Keratinocyte (primary cell): Measurements from ENCODE around the gene HLA-F. TPM values are rescaled to one million over a fixed set of nuclear protein-coding genes. Genes with fewer than 3 reads are reported as not detected.
A peak's percentile ranks its signal among the peaks of the same experiment; 100 is the strongest.

Experiments
- DNase-seq: peaks from one replicate; pipeline ENCODE4 v3.0.0-alpha.2; 2011; ENCODE audit warnings: low read depth, missing footprints, low spot score
- FAIRE-seq: peaks from 2 replicates; lab custom pipeline; 2011; peaks lifted over from hg19 to GRCh38; lab: Jason Lieb, UNC
- H2AFZ ChIP-seq: 2 replicates; pipeline ENCODE4 v1.6.0; 2012; ENCODE audit warnings: low read length, control low read depth, inconsistent platforms; ENCODE audit not compliant: control insufficient read depth
- H3K27ac ChIP-seq: 2 replicates; pipeline ENCODE4 v1.5.1; 2011; ENCODE audit warnings: low read length; ENCODE audit not compliant: control insufficient read depth, insufficient read depth
- H3K27me3 ChIP-seq: 3 replicates; pipeline ENCODE4 v1.6.0; 2011; ENCODE audit warnings: low read length; ENCODE audit not compliant: control insufficient read depth, insufficient read depth; ENCODE audit errors: extremely low read depth
- H3K36me3 ChIP-seq, 2 experiments: 2 replicates in 1 of 2; 3 replicates in 1 of 2; pipeline ENCODE4 v1.5.1; 2011; ENCODE audit warnings: low read length in 2 of 2, mild to moderate bottlenecking in 1 of 2; ENCODE audit not compliant: control insufficient read depth in 2 of 2, insufficient read depth in 2 of 2; ENCODE audit errors: extremely low read depth in 1 of 2
- H3K4me1 ChIP-seq: 3 replicates; pipeline ENCODE4 v1.5.1; 2011; ENCODE audit warnings: low read length; ENCODE audit not compliant: control insufficient read depth, insufficient read depth; ENCODE audit errors: extremely low read depth
- H3K4me2 ChIP-seq: 3 replicates; pipeline ENCODE4 v1.6.0; 2011; ENCODE audit warnings: low read depth, low read length; ENCODE audit not compliant: control insufficient read depth, insufficient read depth; ENCODE audit errors: extremely low read depth
- H3K4me3 ChIP-seq, 3 experiments: fragments of 200-600 bp in 1 of 3; sonication (generic) in 1 of 3; 2 replicates in 2 of 3; 3 replicates in 1 of 3; pipeline ENCODE4 v1.5.1; 2011 to 2016; ENCODE audit warnings: low read length in 3 of 3, mild to moderate bottlenecking in 3 of 3, control low read depth in 2 of 3, inconsistent platforms in 1 of 3, low read depth in 1 of 3, mixed read lengths in 1 of 3, mixed run types in 1 of 3, moderate library complexity in 1 of 3; ENCODE audit not compliant: control insufficient read depth in 2 of 3, insufficient read depth in 2 of 3; ENCODE audit errors: extremely low read depth in 1 of 3
- H3K79me2 ChIP-seq: 2 replicates; pipeline ENCODE4 v1.6.0; 2012; ENCODE audit warnings: low read length; ENCODE audit not compliant: control insufficient read depth, insufficient read depth
- H3K9ac ChIP-seq: 3 replicates; pipeline ENCODE4 v1.6.0; 2011; ENCODE audit warnings: low read length; ENCODE audit not compliant: control insufficient read depth, insufficient read depth; ENCODE audit errors: extremely low read depth
- H3K9me1 ChIP-seq: 3 replicates; pipeline ENCODE4 v1.6.0; 2011; ENCODE audit warnings: low read length; ENCODE audit not compliant: control insufficient read depth, insufficient read depth; ENCODE audit errors: extremely low read depth
- H3K9me3 ChIP-seq: 2 replicates; pipeline ENCODE4 v1.5.1; 2012; ENCODE audit warnings: low read depth, low read length; ENCODE audit not compliant: control insufficient read depth
- H4K20me1 ChIP-seq: 3 replicates; pipeline ENCODE4 v1.6.0; 2011; ENCODE audit warnings: low read length; ENCODE audit not compliant: control insufficient read depth, insufficient read depth; ENCODE audit errors: extremely low read depth
- CTCF ChIP-seq, 3 experiments: IDR thresholded peaks in 1 of 3; conservative IDR thresholded peaks in 1 of 3; optimal IDR thresholded peaks in 1 of 3; 2 replicates in 2 of 3; 3 replicates in 1 of 3; pipeline versions ENCODE3 to v1.5.1; 2011; ENCODE audit warnings: low read length in 3 of 3, mild to moderate bottlenecking in 3 of 3, moderate library complexity in 2 of 3, control low read depth in 1 of 3, inconsistent platforms in 1 of 3; ENCODE audit not compliant: insufficient read depth in 2 of 3; ENCODE audit errors: extremely low read depth in 1 of 3
- EZH2 ChIP-seq: IDR thresholded peaks from one replicate; pipeline ENCODE4 v1.6.1; 2012; ENCODE audit warnings: inconsistent platforms, mild to moderate bottlenecking, low read length, moderate library complexity
- dilution Hi-C: fragments of 300-500 bp; cut with MboI; formaldehyde crosslinking; loops from one replicate; pipeline ENCODE4 v1.7.0; 2020; ENCODE audit warnings: low sequenced_read_pairs; ENCODE audit not compliant: extremely low pct_ligation_motif_present
- polyA plus RNA-seq, 5 experiments: library from polyadenylated mRNA; depleted of rRNA in 3 of 5; stranded (reverse) in 3 of 5; stranded (forward) in 1 of 5; unstranded in 1 of 5; fragments of >200 nt; gene quantifications; 1 replicate in 1 of 5; 2 replicates in 3 of 5; 3 replicates in 1 of 5; pipeline versions ENCODE4 v1.2.1 to v1.2.3, GENCODE V29; 2011 to 2012; ENCODE audit warnings: missing spikeins in 2 of 5, low read depth in 1 of 5, low replicate concordance in 1 of 5

The HLA-F gene
- polyA plus RNA-seq, 1 donor (not counting 4 experiments of a cell fraction or from before 2014, with no cell fraction given), result 36.2 TPM

- H3K27me3 ChIP-seq, result no peaks in the 10 kb centered on the region
- H3K4me2 ChIP-seq, result peak overlapping the region; percentile 25
- H2AFZ ChIP-seq, result no peak overlapping the region
- H3K9ac ChIP-seq, result peak overlapping the region; percentile 28
- H3K4me3 ChIP-seq, result peak overlapping the region in 2 of 3 experiments; percentile 8 to 25
- peak; percentile 91 for FAIRE-seq
- H3K9me3 ChIP-seq, result peaks cover 3% of the 10 kb centered on the region
- dilution Hi-C loops, result no loop called here
- peaks cover 48% of the 10 kb centered on the region for H3K4me1 ChIP-seq
- no peak for DNase-seq
- H4K20me1 ChIP-seq, result no peaks in the 10 kb centered on the region
- peak overlapping the region; percentile 67 for H3K27ac ChIP-seq
- H3K36me3 ChIP-seq, result peaks cover 0 to 2% of the 10 kb centered on the region in 2 experiments
- peaks cover 5% of the 10 kb centered on the region for H3K79me2 ChIP-seq
- no peak for TF ChIP-seq EZH2
- TF ChIP-seq CTCF (optimal IDR thresholded peaks at IDR 0.05 in 1 of 3, IDR thresholded peaks at IDR 0.05 in 1 of 3, conservative IDR thresholded peaks at IDR 0.05 in 1 of 3; ENCODE audit: extremely low read depth in 1 of 3, insufficient read depth in 2 of 3, low read length in 3 of 3), result no peak
- no peaks in the 10 kb centered on the region for H3K9me1 ChIP-seq
Observed at GRCh38 chr6:29675561-29675960, 47.7 kb upstream of the HLA-F start.

GRCh38 chr6:29676981-29677601, 46.1 kb upstream of the HLA-F start:
- Histone ChIP-seq H3K9ac (peak overlapping the region; percentile 78), H3K9me3 (peaks cover 5% of the 10 kb centered on the region), H3K27ac (peak overlapping the region; percentile 92), H3K4me3 (no peak overlapping the region), H2AFZ (no peak overlapping the region), H3K27me3 (no peaks in the 10 kb centered on the region), H3K4me1 (peaks cover 48% of the 10 kb centered on the region), H3K79me2 (peaks cover 5% of the 10 kb centered on the region), H3K9me1 (no peaks in the 10 kb centered on the region), H4K20me1 (no peaks in the 10 kb centered on the region), H3K36me3 (peaks cover 0 to 2% of the 10 kb centered on the region in 2 experiments), H3K4me2 (peak overlapping the region; percentile 81)
- DNase-seq, result peak; percentile 55
- FAIRE-seq, result peak; percentile 91
- TF ChIP-seq EZH2 (no peak), CTCF (optimal IDR thresholded peaks at IDR 0.05 in 1 of 3, IDR thresholded peaks at IDR 0.05 in 1 of 3, conservative IDR thresholded peaks at IDR 0.05 in 1 of 3; ENCODE audit: extremely low read depth in 1 of 3, insufficient read depth in 2 of 3, low read length in 3 of 3) (no peak)
- dilution Hi-C loops, result no loop called here
